Transverse colon (tissue), 4 donors: ENCODE measurements around the gene ALG9. TPM values are rescaled to one million over a fixed set of nuclear protein-coding genes. Genes with fewer than 3 reads are reported as not detected.

Experiments used
- DNase-seq: peaks from one replicate; pipeline ENCODE4 v3.0.0-alpha.2; 2019
- H3K27ac ChIP-seq, 4 donors: fragments of 200-600 bp; sonication (generic); 2 replicates each; pipeline ENCODE4 v1.5.1; 2016 to 2018; ENCODE audit warnings: inconsistent platforms in 4 of 4
- H3K27me3 ChIP-seq: fragments of 200-600 bp; sonication (generic); 2 replicates; pipeline ENCODE4 v1.5.1; 2017; ENCODE audit warnings: inconsistent platforms
- H3K36me3 ChIP-seq, 4 donors: fragments of 200-600 bp; sonication (generic); 2 replicates each; pipeline ENCODE4 v1.5.1; 2017 to 2019; ENCODE audit warnings: inconsistent platforms in 4 of 4
- H3K4me1 ChIP-seq, 4 donors: fragments of 200-600 bp; sonication (generic); 2 replicates each; pipeline ENCODE4 v1.5.1; 2017 to 2020; ENCODE audit warnings: inconsistent platforms in 4 of 4
- H3K4me3 ChIP-seq, 4 donors: fragments of 200-600 bp; sonication (generic); 1 replicate in 1 of 4; 2 replicates in 3 of 4; pipeline versions ENCODE4 v1.5.1 to v1.6.1; 2017 to 2019; ENCODE audit warnings: inconsistent platforms in 4 of 4
- H3K9me3 ChIP-seq, 2 donors: fragments of 200-600 bp; sonication (generic); 2 replicates each; pipeline ENCODE4 v1.5.1; 2017 to 2019; ENCODE audit warnings: inconsistent platforms in 2 of 2
- CTCF ChIP-seq, 5 experiments: fragments of 200-600 bp in 3 of 5; fragments of 450-650 bp in 2 of 5; sonication (generic) in 3 of 5; IDR thresholded peaks; 1 replicate in 2 of 5; 2 replicates in 3 of 5; pipeline ENCODE4 v1.5.1; 2016 to 2017; ENCODE audit warnings: antibody characterized with exemption in 5 of 5, inconsistent platforms in 3 of 5, mild to moderate bottlenecking in 2 of 5, moderate library complexity in 1 of 5
- EP300 ChIP-seq: sonication (generic); formaldehyde crosslinking; IDR thresholded peaks from one replicate; pipeline ENCODE4 v1.6.1; 2017; ENCODE audit warnings: antibody characterized with exemption, low read depth
- POLR2A ChIP-seq: fragments of 450-650 bp; IDR thresholded peaks from one replicate; pipeline ENCODE4 v1.6.1; 2016; ENCODE audit warnings: antibody characterized with exemption, mild to moderate bottlenecking, moderate library complexity
- POLR2AphosphoS5 ChIP-seq, 3 donors: sonication (generic); formaldehyde crosslinking; IDR thresholded peaks; one replicate each; pipeline ENCODE4 v1.6.1; 2016; ENCODE audit warnings: antibody characterized with exemption in 3 of 3
- WGBS, 2 donors: methylation state at CpG; one replicate each; pipeline ENCODE4 v1.1.5; 2018; ENCODE audit warnings: low coverage in 1 of 2; 5-methylcytosine and 5-hydroxymethylcytosine counted together
- in situ Hi-C, 4 donors: fragments of 200-750 bp; cut with MboI; loops; one replicate each; pipeline versions ENCODE4 v1.15.0 to v1.15.1; 2017; ENCODE audit warnings: low sequenced_read_pairs in 3 of 4, low pct_ligation_motif_present in 1 of 4, low pct_unique_long_range_greater_than_20kb in 1 of 4
- intact Hi-C: fragments of 100-400 bp; cut with DNase I; formaldehyde crosslinking; loops from one replicate; pipeline ENCODE4 v1.15.1; 2023; ENCODE audit warnings: low total_unique reads
- total RNA-seq, 4 donors: library from RNA; depleted of rRNA; stranded (reverse); fragments of >200 nt; gene quantifications; one replicate each; pipeline ENCODE4 v1.1.0, GENCODE V29; 2016

Gene ALG9
- total RNA-seq, 4 donors from 2014 or later: 18.4 to 51.1 (median 35.0) TPM

- Histone ChIP-seq H3K27me3 (no peaks in the 10 kb centered on the region), H3K36me3 (peaks cover 0 to 2% (median 0%) of the 10 kb centered on the region in 4 donors), H3K9me3 (peaks cover 0 to 5% of the 10 kb centered on the region in 2 donors), H3K4me1 (peaks cover 0 to 3% (median 0%) of the 10 kb centered on the region in 4 donors), H3K4me3 (no peak overlapping the region), H3K27ac (no peak overlapping the region)
- intact Hi-C loops: no loop called here
- TF ChIP-seq POLR2AphosphoS5 (IDR thresholded peaks at IDR 0.05) (no peak), EP300 (no peak), CTCF (IDR thresholded peaks at IDR 0.05) (no peak), POLR2A (no peak)
- no peak for DNase-seq
- in situ Hi-C loops: no loop called here
- WGBS, 2 donors: 93 to 100% methylated on average over 4 to 6 of the region's 6 CpGs
These were observed 78.4 kb downstream of the ALG9 start for GRCh38 chr11:111792955-111793500.

GRCh38 chr11:111792314-111792713 is 79.1 kb downstream of the ALG9 start:
- no peaks in the 10 kb centered on the region for H3K27me3 ChIP-seq
- H3K36me3 ChIP-seq: no peaks in the 10 kb centered on the region
- intact Hi-C loops: no loop called here
- in situ Hi-C loops: no loop called here
- DNase-seq: no peak
- H3K27ac ChIP-seq: no peak overlapping the region
- TF ChIP-seq CTCF (IDR thresholded peaks at IDR 0.05): no peak
- TF ChIP-seq POLR2AphosphoS5 (IDR thresholded peaks at IDR 0.05): no peak
- TF ChIP-seq EP300: no peak
- no peak for TF ChIP-seq POLR2A
- H3K9me3 ChIP-seq: no peaks in the 10 kb centered on the region
- peaks cover 0 to 3% (median 0%) of the 10 kb centered on the region in 4 donors for H3K4me1 ChIP-seq
- WGBS, 2 donors: 92 to 100% methylated on average over 1 of the region's 1 CpG
- no peak overlapping the region for H3K4me3 ChIP-seq

- DNase-seq: no peak
- in situ Hi-C loops: loop anchor here in 2 of 4 donors (10.0 kb wide), 2 partner anchors 56 to 204 kb away; no protein-coding TSS in a partner anchor
- intact Hi-C loops: no loop called here
- Histone ChIP-seq H3K27me3 (no peaks in the 10 kb centered on the region), H3K36me3 (no peaks in the 10 kb centered on the region), H3K4me3 (no peak overlapping the region), H3K9me3 (no peaks in the 10 kb centered on the region), H3K4me1 (peaks cover 0 to 5% (median 0%) of the 10 kb centered on the region in 4 donors), H3K27ac (no peak overlapping the region)
- no peak for TF ChIP-seq EP300
- TF ChIP-seq CTCF (IDR thresholded peaks at IDR 0.05): no peak
- TF ChIP-seq POLR2AphosphoS5 (IDR thresholded peaks at IDR 0.05): no peak
- no peak for TF ChIP-seq POLR2A
- WGBS, 2 donors: 57 to 74% methylated on average over 1 to 2 of the region's 2 CpGs
These were observed 82.9 kb downstream of the ALG9 start for GRCh38 chr11:111788464-111788863.

- Histone ChIP-seq H3K27ac (no peak overlapping the region), H3K36me3 (no peaks in the 10 kb centered on the region), H3K9me3 (no peaks in the 10 kb centered on the region), H3K27me3 (no peaks in the 10 kb centered on the region), H3K4me3 (no peak overlapping the region), H3K4me1 (peaks cover 0 to 5% (median 0%) of the 10 kb centered on the region in 4 donors)
- intact Hi-C loops: no loop called here
- TF ChIP-seq EP300 (no peak), POLR2AphosphoS5 (IDR thresholded peaks at IDR 0.05) (no peak), CTCF (IDR thresholded peaks at IDR 0.05) (no peak)
- WGBS, 2 donors: 44 to 73% methylated on average over 1 to 2 of the region's 2 CpGs
- in situ Hi-C loops: loop anchor here in 2 of 4 donors (10.0 kb wide), 2 partner anchors 57 to 203 kb away; no protein-coding TSS in a partner anchor
- no peak for DNase-seq
These were observed 83.3 kb downstream of the ALG9 start for GRCh38 chr11:111788051-111788450.
